Measurements from ENCODE around the gene CLOCK.

Gene CLOCK

GRCh38 chr4:55468724-55469123 is 78.0 kb downstream of the CLOCK start:
- no peak overlapping the region for H3K27ac ChIP-seq
- no peak overlapping the region for H3K4me3 ChIP-seq
- no peak for TF ChIP-seq CTCF (IDR thresholded peaks at IDR 0.05)

GRCh38 chr4:55466001-55466400 is 80.7 kb downstream of the CLOCK start:
- H3K27ac ChIP-seq, result no peak overlapping the region
- no peak for DNase-seq (ENCODE audit: low spot score)
- no peak overlapping the region for H3K4me3 ChIP-seq
- TF ChIP-seq CTCF (IDR thresholded peaks at IDR 0.05), result no peak

More at GRCh38 chr4:55468724-55469123, 78.0 kb downstream of the CLOCK start:
- no peak for DNase-seq (ENCODE audit: low spot score)

- H3K4me3 ChIP-seq, result no peak overlapping the region
- no peak for DNase-seq (ENCODE audit: low spot score)
- H3K27ac ChIP-seq, result no peak overlapping the region
- TF ChIP-seq CTCF (IDR thresholded peaks at IDR 0.05), result no peak
Observed at GRCh38 chr4:55458611-55459010, 88.1 kb downstream of the CLOCK start.

- no peak for TF ChIP-seq CTCF (IDR thresholded peaks at IDR 0.05)
- Histone ChIP-seq H3K4me3 (no peak overlapping the region), H3K27ac (no peak overlapping the region)
- no peak for DNase-seq (ENCODE audit: low spot score)
Observed at GRCh38 chr4:55458164-55458563, 88.5 kb downstream of the CLOCK start.

- Histone ChIP-seq H3K27ac (no peak overlapping the region), H3K4me3 (no peak overlapping the region)
- DNase-seq (ENCODE audit: low spot score), result no peak
- TF ChIP-seq CTCF (IDR thresholded peaks at IDR 0.05), result no peak
Observed at GRCh38 chr4:55450566-55450965, 96.1 kb downstream of the CLOCK start.

- Histone ChIP-seq H3K27ac (no peak overlapping the region), H3K4me3 (no peak overlapping the region)
- no peak for TF ChIP-seq CTCF (IDR thresholded peaks at IDR 0.05)
- DNase-seq (ENCODE audit: low spot score), result no peak
Observed at GRCh38 chr4:55447831-55448230, 98.9 kb downstream of the CLOCK start.

- DNase-seq (ENCODE audit: low spot score), result no peak
- TF ChIP-seq CTCF (IDR thresholded peaks at IDR 0.05), result no peak
- H3K4me3 ChIP-seq, result no peak overlapping the region
- no peak overlapping the region for H3K27ac ChIP-seq
Observed at GRCh38 chr4:55447108-55447708, 99.5 kb downstream of the CLOCK start.
